Measurements from ENCODE around the gene NKX1-1.

DNA sequence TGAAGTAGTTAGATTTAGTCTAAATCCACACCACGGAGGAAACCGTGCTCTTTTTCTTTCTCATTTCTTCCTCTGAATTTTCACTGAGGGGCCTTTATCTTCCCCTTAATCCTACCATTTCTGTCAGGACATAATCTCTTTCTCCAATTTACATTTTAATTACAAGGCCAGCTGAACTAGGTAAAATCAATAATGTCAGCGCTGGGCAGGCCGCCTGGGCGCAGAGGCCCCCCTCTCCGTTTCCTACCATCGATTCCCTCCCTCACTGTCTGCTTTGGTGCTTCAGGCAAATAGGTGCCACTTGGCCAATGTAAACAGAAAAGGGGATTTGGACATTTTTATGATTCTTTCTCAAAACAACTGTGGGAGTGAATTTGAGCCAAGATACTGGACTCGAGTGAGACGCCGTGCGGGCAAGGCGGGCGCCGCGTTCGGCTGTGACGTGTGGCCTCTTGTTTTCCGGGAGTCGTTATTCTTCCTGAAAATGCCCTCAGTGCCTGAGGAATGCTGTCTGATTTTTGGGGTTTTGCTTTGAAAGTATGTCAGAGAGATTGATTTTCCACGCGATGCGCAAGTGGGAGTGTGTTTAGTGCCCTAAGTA, 36.7 kb downstream of the NKX1-1 start:
- no peak for TF ChIP-seq GATA3 (IDR thresholded peaks at IDR 0.05; ENCODE audit: low read depth, low read length)
- no peak for TF ChIP-seq GATA2 (IDR thresholded peaks at IDR 0.05; ENCODE audit: low read depth, low read length)

Measured in SH-SY5Y (cell line).